Measurements from ENCODE around the gene POU4F2.
"Not testable (repeated sequence)": the region's sequence is repeated elsewhere in the genome, so short reads cannot be mapped to it uniquely, and the experiment has no call there.

POU4F2 gene

DNA sequence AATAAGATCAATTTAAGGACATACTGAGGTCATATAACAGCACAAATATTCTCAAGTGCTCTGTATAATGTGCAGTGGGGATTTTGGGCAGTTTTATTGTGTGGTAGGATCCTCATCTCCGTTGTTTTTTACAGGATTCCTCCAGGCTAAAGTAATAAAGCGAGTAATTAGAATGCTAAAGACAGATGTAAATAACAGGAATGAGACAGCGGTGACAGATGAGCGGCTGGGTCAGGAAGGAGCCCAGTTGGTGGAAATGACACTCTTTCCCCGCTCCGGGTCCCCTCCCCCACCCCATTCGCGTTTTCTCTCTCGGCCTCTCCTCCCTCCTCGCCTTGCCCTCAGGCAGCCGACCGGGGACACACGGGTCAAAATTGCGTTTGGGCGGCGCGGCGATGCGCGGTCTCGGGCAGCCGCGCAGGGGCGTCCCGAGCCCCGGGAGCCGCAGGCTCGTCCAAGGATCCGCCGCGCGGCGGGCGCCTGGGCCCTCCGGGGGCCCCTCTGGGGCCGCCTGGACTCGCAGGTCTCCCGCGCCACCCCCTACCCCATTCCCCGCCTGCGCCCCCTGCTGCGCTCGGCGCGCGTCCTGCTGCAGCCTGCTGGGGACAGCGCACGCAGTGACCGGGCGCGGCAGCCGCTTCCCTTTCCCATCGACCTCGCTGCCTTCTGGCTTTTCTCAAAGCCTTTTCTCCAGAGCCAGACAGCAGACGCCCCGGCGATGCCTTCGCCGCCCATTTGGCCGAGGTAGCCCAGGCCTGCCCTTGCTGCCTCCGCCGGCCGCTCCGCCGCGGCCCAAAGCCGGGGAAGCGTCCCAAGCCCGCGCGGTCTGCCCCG lies 16.2 kb downstream of the POU4F2 start:
- DNase-seq (ENCODE audit: extremely low read depth, low read depth), result no peak
- TF ChIP-seq, protein P1, sequence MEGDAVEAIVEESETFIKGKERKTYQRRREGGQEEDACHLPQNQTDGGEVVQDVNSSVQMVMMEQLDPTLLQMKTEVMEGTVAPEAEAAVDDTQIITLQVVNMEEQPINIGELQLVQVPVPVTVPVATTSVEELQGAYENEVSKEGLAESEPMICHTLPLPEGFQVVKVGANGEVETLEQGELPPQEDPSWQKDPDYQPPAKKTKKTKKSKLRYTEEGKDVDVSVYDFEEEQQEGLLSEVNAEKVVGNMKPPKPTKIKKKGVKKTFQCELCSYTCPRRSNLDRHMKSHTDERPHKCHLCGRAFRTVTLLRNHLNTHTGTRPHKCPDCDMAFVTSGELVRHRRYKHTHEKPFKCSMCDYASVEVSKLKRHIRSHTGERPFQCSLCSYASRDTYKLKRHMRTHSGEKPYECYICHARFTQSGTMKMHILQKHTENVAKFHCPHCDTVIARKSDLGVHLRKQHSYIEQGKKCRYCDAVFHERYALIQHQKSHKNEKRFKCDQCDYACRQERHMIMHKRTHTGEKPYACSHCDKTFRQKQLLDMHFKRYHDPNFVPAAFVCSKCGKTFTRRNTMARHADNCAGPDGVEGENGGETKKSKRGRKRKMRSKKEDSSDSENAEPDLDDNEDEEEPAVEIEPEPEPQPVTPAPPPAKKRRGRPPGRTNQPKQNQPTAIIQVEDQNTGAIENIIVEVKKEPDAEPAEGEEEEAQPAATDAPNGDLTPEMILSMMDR (IDR thresholded peaks at IDR 0.05; ENCODE audit: low read depth, low read length), result peak; percentile 7

- TF ChIP-seq, protein P1 (IDR thresholded peaks at IDR 0.05; ENCODE audit: low read depth, low read length), result no peak
- no peak for DNase-seq (ENCODE audit: extremely low read depth, low read depth)
Observed at GRCh38 chr4:146655521-146655856, 16.8 kb downstream of the POU4F2 start.

DNA sequence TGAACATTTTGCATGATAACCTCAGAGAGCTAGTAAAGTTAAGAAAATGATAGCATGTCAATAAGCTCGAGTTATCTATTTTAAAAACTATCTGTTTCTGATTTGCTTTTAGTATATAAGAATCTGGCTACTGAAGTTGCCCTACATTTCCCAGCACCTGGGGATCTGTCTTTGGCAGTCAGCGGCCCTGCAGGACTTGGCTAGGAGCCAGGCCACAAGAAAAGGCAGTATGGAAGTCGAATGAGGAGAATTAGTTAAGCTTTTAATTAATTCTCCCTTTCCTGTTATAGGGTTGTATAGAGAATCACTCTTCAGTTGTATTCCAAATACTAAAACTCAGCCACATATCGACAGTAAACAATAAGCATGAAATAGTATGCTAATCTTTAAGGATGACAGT lies 22.7 kb downstream of the POU4F2 start:
- TF ChIP-seq, protein P1 (IDR thresholded peaks at IDR 0.05; ENCODE audit: low read depth, low read length), result no peak
- no peak for DNase-seq (ENCODE audit: extremely low read depth, low read depth)

- DNase-seq (ENCODE audit: extremely low read depth, low read depth), result not testable (repeated sequence)
Observed at GRCh38 chr4:146663968-146664311, 25.2 kb downstream of the POU4F2 start.

DNA sequence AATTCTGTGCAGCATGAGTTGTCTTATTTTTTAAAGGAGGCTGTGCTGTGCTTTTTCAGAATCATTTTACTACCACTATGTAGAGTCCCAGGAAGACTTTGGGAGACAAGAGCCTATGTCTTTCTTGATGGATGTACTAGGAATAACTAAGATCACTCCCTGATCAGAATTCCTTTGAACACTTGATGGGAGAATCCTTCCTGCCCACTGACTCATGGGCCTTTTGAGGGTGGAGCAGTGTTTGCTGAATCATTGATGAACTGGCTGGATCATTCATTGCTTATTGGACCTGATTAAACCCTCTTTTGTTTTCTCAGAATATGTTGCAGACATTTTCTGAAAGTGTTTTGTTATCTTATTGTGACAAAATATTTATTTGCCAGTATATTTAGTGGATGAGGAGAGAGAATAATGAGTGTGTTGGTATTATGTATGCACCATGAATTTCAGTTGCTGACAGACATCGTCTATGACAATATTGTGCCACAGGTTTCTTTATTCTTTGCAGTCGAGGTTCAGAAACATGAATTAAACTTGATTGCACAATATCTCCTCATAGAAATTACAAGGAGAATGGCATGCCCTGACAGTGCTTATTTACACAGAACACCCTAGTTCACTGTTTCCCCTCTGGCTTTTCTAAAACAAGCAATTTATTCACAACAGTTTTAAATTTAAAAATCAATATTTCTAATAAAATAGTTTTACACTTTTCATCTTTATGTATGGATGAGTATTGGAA lies 36.3 kb downstream of the POU4F2 start:
- no peak for DNase-seq (ENCODE audit: extremely low read depth, low read depth)
- TF ChIP-seq, protein P1 (IDR thresholded peaks at IDR 0.05; ENCODE audit: low read depth, low read length), result no peak
